ENCODE data around the gene SNX3.

The SNX3 gene

DNA sequence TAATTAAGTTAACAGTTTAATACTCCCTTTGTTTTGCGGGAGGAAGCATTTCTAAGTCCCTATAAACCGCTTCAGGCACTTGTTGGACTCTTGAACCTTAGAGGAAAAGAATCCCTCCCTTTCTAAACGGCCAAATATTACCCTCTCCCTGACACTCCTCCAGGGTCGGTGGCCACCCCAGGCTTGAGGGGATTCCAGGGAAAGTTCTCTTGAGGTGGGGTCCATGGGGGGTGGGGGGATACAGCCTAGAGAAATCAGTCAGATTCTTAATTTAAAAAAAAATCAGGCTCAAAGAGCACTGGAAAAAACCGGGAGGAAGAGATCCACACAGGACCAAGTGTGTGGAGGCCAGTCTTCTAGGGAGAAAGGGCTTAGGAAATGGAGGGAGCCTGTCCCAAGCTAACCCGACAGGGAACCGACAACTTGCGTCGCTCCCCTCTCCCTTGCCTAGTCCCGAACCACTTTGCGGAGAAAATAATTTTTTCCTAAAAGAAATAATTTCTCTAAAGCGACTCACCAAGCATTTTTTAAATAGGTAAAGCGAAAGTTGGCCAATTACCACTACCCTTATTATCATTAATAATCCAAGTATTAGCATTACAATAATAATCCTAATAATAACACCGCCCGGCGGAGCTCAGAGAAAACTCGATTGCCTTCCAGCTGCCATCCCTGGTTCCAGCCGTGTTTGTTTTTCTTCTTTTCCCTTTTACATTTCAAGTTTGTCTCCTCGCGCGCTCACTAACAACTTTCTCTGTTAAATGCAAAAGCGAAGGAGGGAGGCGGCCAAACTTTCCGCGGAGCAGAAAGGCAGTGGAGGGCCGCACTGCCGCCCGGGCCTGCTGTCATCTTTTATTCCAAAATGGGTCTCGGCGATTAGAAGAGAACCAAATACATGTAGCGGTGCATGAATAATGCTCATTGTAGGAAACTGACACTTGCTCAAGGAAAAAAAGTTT, 90.2 kb downstream of the SNX3 start:
- no peak for TF ChIP-seq CTCF (IDR thresholded peaks at IDR 0.05)

DNA sequence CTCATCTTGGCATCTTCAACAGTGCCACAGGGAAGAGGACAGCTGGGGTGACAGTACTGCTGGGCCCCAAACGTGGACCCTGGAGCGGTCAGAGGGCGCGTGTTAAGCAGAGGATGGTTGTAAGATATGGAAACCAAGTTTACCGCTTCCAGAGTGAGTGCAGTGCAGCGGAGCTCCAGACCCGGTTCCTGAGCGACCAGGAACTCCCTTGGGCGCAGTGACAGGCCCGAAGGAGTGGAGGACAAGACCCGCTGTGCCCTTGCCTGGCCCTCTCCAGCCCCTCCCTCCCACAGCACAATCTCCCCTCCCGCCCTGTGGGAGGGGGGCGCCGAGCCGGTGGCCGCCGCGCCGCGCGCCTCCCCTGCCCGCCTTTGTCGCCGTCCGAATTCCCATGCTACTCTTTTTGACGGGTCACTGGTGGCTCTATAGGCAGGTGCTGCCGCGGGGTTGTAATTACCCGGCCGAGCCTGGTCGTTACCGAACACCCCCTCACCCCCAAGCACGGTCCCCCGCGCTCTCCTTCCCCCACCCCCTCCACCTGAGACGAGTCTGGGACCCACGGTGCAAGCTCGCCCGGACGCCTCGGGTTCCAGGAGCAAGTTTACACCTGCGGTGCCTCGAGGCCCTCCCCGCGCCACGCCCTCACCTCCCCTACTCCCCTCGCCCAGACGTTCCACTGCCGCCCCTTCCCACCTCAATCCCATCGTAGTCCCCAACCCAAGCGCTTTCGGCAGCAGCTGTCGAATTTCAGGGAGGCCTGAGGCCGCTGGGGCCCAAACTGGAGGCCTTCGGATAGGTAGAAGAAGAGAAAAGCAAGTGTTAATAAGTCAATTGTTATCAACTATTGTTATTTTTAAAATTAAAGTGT, 91.1 kb downstream of the SNX3 start:
- no peak for TF ChIP-seq CTCF (IDR thresholded peaks at IDR 0.05)

DNA sequence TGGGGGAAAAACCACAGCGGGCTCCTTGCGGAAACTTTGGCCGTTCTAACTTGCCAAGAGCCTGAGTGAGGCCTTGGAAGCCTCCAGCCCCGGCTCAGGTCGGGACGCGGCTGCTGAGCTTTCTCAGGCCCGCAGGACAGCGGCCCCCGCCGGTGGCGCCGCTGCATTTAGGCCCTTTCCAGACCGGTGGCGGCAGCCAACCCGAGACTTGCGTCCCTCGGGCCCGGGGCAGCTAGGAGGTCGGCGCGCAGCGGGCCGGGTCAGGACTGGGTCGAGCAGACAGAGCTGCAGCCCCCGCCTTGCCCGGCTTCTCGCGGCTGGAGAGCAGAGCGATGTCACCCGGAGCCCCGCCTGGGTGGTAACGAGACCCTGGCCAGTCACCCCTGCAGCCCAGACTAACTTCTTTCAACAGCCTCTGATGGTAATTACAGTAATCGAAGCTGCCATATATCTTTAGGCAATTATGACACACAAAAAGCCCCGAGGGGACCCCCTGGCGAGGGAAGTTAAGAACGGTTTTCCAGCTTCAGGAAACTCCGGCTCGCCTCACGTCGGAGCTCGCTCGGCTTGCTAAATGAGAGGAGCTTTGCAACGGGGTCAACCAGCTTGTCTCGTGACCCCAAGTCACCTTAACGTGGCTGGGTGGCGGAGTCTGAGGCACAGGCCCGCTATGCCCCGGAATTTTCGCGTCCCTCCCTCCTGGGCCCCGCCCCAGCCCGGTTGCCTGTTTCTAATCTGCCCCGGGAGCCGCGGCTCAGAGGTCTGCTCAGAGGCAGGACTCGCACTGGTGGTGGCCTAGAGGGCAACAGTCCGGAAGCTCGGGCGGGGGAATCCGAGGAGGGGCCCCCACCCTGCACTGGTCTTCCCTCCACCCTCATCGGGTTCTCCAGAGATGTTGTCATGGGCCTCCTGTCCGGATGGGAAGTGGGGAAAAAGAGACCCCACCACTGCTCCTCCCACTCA, 92.1 kb downstream of the SNX3 start:
- no peak for TF ChIP-seq CTCF (IDR thresholded peaks at IDR 0.05)

DNA sequence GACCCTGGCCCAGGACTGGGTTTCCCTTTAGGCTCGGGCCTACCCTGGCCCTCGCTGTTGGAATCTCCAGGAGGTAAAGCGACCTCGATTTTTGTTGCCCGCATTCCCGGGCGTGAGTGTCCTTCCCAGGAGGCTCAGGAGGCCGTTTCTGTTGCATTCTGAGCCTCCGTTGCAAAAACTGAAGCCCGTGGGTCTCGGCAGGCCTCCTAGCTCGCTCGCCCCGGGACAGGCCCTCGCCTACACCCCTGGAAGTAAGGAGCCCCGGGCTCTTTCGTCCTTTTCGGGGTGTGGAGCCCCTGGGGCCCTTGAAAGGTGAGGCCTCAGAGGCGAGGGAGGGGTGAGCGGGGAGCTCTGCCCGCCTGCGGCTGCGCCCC, 92.8 kb downstream of the SNX3 start:
- TF ChIP-seq CTCF (IDR thresholded peaks at IDR 0.05): no peak

DNA sequence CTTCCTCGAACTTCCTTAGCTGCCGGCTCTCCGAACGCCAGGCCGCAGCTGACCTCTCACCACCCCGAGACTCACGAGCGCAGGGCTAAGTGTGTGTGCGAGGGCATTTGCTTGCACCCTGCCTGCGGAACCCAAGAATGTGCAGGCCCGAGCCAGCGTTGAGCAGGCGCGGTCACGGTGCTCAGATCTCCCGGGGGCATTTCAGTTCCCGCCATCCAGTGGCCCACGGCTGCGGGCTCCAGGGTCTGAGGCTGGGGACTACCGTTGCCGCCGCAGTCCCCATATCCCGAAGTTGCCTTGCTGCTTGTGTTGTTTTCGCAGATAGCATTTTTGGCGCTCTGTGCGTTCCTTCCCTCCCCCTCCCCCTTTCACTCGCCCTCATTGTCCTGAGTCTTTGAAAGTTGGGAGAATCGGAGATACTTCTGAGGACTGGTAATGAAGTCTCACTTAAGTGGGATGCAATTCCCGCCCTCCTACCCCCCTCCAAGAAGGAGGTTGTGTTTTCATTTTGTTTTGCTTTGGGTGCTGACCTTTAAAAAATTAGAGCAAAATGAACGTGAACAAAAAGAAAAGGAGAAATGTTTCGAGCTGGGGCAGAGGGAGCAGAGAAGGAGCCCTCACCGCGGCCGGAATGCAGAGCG, 93.3 kb downstream of the SNX3 start:
- no peak for TF ChIP-seq CTCF (IDR thresholded peaks at IDR 0.05)

- TF ChIP-seq CTCF (IDR thresholded peaks at IDR 0.05): no peak
Observed at GRCh38 chr6:108166664-108167448, 94.0 kb downstream of the SNX3 start.

Data from LNCAP (cell line).